Measurements from ENCODE around the gene MUC6. TPM values are rescaled to one million over a fixed set of nuclear protein-coding genes. Genes with fewer than 3 reads are reported as not detected.

The MUC6 gene
- total RNA-seq, 2 donors from 2014 or later: 13.1 TPM; not detected in 1

- no peak for ATAC-seq (ENCODE audit: insufficient number of reproducible peaks, low FRiP score, low read depth)
- TF ChIP-seq CTCF (IDR thresholded peaks at IDR 0.05): no peak
- Histone ChIP-seq H3K27ac (no peak overlapping the region), H3K4me3 (no peak overlapping the region), H3K36me3 (no peaks in the 10 kb centered on the region), H3K4me1 (ENCODE audit: control insufficient read depth in 1 of 2, low read depth in 2 of 2) (peaks cover 0 to 17% of the 10 kb centered on the region in 2 donors), H3K27me3 (replicated peaks; ENCODE audit: insufficient read depth) (no peaks in the 10 kb centered on the region), H3K9me3 (no peaks in the 10 kb centered on the region)
- DNase-seq (ENCODE audit: low spot score): no peak
Observed at GRCh38 chr11:1038361-1038760, 1.8 kb upstream of the MUC6 start.

GRCh38 chr11:1037506-1038055 is 1.1 kb upstream of the MUC6 start:
- H3K27ac ChIP-seq: no peak overlapping the region
- no peaks in the 10 kb centered on the region for H3K9me3 ChIP-seq
- H3K4me3 ChIP-seq: no peak overlapping the region
- H3K27me3 ChIP-seq (replicated peaks; ENCODE audit: insufficient read depth): no peaks in the 10 kb centered on the region
- no peak for ATAC-seq (ENCODE audit: insufficient number of reproducible peaks, low FRiP score, low read depth)
- peaks cover 0 to 17% of the 10 kb centered on the region in 2 donors for H3K4me1 ChIP-seq (ENCODE audit: control insufficient read depth in 1 of 2, low read depth in 2 of 2)
- no peak for DNase-seq (ENCODE audit: low spot score)
- no peaks in the 10 kb centered on the region for H3K36me3 ChIP-seq
- no peak for TF ChIP-seq CTCF (IDR thresholded peaks at IDR 0.05)

GRCh38 chr11:1036931-1037330 is 413 bp upstream of the MUC6 start:
- no peaks in the 10 kb centered on the region for H3K27me3 ChIP-seq (replicated peaks; ENCODE audit: insufficient read depth)
- no peaks in the 10 kb centered on the region for H3K9me3 ChIP-seq
- H3K36me3 ChIP-seq: no peaks in the 10 kb centered on the region
- H3K4me1 ChIP-seq (ENCODE audit: control insufficient read depth in 1 of 2, low read depth in 2 of 2): peaks cover 0 to 17% of the 10 kb centered on the region in 2 donors
- no peak overlapping the region for H3K27ac ChIP-seq
- H3K4me3 ChIP-seq: no peak overlapping the region
- DNase-seq (ENCODE audit: low spot score): no peak
- TF ChIP-seq CTCF (IDR thresholded peaks at IDR 0.05): no peak
- no peak for ATAC-seq (ENCODE audit: insufficient number of reproducible peaks, low FRiP score, low read depth)

- Histone ChIP-seq H3K27me3 (replicated peaks; ENCODE audit: insufficient read depth) (no peaks in the 10 kb centered on the region), H3K9me3 (no peaks in the 10 kb centered on the region), H3K4me1 (ENCODE audit: control insufficient read depth in 1 of 2, low read depth in 2 of 2) (peaks cover 0 to 17% of the 10 kb centered on the region in 2 donors), H3K36me3 (no peaks in the 10 kb centered on the region), H3K4me3 (no peak overlapping the region), H3K27ac (no peak overlapping the region)
- no peak for TF ChIP-seq CTCF (IDR thresholded peaks at IDR 0.05)
- DNase-seq (ENCODE audit: low spot score) (no peak), ATAC-seq (ENCODE audit: insufficient number of reproducible peaks, low FRiP score, low read depth) (no peak)
Observed at GRCh38 chr11:1035577-1036283, 788 bp downstream of the MUC6 start.

- Histone ChIP-seq H3K9me3 (no peaks in the 10 kb centered on the region), H3K4me3 (no peak overlapping the region), H3K4me1 (ENCODE audit: control insufficient read depth in 1 of 2, low read depth in 2 of 2) (peaks cover 0 to 17% of the 10 kb centered on the region in 2 donors), H3K27ac (no peak overlapping the region), H3K27me3 (replicated peaks; ENCODE audit: insufficient read depth) (no peaks in the 10 kb centered on the region), H3K36me3 (no peaks in the 10 kb centered on the region)
- TF ChIP-seq CTCF (IDR thresholded peaks at IDR 0.05): no peak
- no peak for DNase-seq (ENCODE audit: low spot score)
- ATAC-seq (ENCODE audit: insufficient number of reproducible peaks, low FRiP score, low read depth): no peak
Observed at GRCh38 chr11:1034456-1035295, 1.8 kb downstream of the MUC6 start.
